ENCODE data around the gene OSBPL8. TPM values are rescaled to one million over a fixed set of nuclear protein-coding genes. Genes with fewer than 3 reads are reported as not detected.

The OSBPL8 gene
- total and polyA plus RNA-seq, 4 donors: 6.9 to 32.5 (median 22.9) TPM

DNA sequence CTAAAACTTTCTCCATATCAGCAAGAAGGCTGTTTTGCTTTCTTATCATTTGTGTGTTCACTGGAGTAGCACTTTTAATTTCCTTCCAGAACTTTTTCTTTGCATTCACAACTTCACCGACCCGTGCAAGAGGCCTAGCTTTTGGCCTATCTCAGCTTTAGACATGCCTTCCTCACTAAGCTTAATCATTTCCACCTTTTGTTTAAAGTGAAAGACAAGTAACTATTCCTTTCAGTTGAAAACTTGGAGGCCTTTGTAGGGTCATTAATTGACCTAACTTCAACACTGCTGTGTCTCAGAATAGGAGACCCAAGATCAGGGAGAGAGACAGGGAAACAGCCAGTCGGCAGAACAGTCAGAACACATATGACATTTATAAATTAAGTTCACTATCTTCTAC is 250.7 kb downstream of the OSBPL8 start (continued):
- TF ChIP-seq, protein P1, sequence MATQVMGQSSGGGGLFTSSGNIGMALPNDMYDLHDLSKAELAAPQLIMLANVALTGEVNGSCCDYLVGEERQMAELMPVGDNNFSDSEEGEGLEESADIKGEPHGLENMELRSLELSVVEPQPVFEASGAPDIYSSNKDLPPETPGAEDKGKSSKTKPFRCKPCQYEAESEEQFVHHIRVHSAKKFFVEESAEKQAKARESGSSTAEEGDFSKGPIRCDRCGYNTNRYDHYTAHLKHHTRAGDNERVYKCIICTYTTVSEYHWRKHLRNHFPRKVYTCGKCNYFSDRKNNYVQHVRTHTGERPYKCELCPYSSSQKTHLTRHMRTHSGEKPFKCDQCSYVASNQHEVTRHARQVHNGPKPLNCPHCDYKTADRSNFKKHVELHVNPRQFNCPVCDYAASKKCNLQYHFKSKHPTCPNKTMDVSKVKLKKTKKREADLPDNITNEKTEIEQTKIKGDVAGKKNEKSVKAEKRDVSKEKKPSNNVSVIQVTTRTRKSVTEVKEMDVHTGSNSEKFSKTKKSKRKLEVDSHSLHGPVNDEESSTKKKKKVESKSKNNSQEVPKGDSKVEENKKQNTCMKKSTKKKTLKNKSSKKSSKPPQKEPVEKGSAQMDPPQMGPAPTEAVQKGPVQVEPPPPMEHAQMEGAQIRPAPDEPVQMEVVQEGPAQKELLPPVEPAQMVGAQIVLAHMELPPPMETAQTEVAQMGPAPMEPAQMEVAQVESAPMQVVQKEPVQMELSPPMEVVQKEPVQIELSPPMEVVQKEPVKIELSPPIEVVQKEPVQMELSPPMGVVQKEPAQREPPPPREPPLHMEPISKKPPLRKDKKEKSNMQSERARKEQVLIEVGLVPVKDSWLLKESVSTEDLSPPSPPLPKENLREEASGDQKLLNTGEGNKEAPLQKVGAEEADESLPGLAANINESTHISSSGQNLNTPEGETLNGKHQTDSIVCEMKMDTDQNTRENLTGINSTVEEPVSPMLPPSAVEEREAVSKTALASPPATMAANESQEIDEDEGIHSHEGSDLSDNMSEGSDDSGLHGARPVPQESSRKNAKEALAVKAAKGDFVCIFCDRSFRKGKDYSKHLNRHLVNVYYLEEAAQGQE (IDR thresholded peaks at IDR 0.05): no peak
- TF ChIP-seq TAF1 (conservative IDR thresholded peaks at IDR 0.05): no peak

DNA sequence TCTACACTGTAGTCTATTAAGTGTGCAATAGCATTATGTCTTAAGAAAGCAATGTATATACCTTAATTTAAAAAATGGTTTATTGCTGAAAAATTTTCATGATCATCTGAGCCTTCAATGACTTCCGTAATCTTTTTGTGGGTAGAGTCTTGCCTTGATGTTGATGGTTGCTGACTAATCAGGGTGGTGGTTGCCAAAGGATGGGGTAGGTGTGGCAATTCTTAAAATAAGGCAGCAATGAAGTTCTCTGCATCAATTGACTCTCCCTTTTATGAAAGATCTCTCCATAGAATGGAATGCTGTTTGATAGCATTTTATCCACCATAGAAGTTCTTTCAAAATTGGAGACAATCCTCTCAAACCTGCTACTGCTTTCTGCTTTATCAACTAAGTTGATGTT is 252.5 kb downstream of the OSBPL8 start:
- Histone ChIP-seq H3K9me3 (ENCODE audit: control insufficient read depth in 4 of 4, low read length in 3 of 4) (no peaks in the 10 kb centered on the region), H3K9ac (ENCODE audit: low read depth in 1 of 2, low read length in 2 of 2) (no peak overlapping the region), H3K4me3 (ENCODE audit: low read depth in 1 of 3, low read length in 3 of 3) (no peak overlapping the region), H3K4me1 (ENCODE audit: control insufficient read depth in 4 of 4, insufficient read depth in 4 of 4, low read length in 3 of 4) (no peaks in the 10 kb centered on the region), H3K27me3 (ENCODE audit: control insufficient read depth in 4 of 4, insufficient read depth in 4 of 4, low read length in 3 of 4) (no peaks in the 10 kb centered on the region), H3K27ac (ENCODE audit: low read depth in 1 of 2, low read length in 2 of 2) (no peak overlapping the region), H3K36me3 (ENCODE audit: control insufficient read depth in 4 of 4, insufficient read depth in 3 of 4, low read depth in 1 of 4, low read length in 3 of 4) (no peaks in the 10 kb centered on the region)
- WGBS: 97% methylated on average over 1 of the region's 1 CpG
- TF ChIP-seq YY1 (IDR thresholded peaks at IDR 0.05): no peak
- TF ChIP-seq TAF1 (conservative IDR thresholded peaks at IDR 0.05): no peak
- TF ChIP-seq GABPA (IDR thresholded peaks at IDR 0.05 in 1 of 2, conservative IDR thresholded peaks at IDR 0.05 in 1 of 2): no peak
- TF ChIP-seq, protein P2, sequence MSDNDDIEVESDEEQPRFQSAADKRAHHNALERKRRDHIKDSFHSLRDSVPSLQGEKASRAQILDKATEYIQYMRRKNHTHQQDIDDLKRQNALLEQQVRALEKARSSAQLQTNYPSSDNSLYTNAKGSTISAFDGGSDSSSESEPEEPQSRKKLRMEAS (IDR thresholded peaks at IDR 0.05): no peak
- TF ChIP-seq, protein P1 (IDR thresholded peaks at IDR 0.05): no peak
- TF ChIP-seq HNF4A (conservative IDR thresholded peaks at IDR 0.05): no peak
- TF ChIP-seq FOXA2 (IDR thresholded peaks at IDR 0.05): no peak
- TF ChIP-seq RAD21 (IDR thresholded peaks at IDR 0.05): no peak
- no peak for TF ChIP-seq FOXA1 (IDR thresholded peaks at IDR 0.05)
- TF ChIP-seq RXRA (IDR thresholded peaks at IDR 0.05): no peak
- no peak for TF ChIP-seq SP1 (IDR thresholded peaks at IDR 0.05)
- TF ChIP-seq EGR1 (IDR thresholded peaks at IDR 0.05; ENCODE audit: low read depth in 2 of 2): no peak
- no peak for TF ChIP-seq HNF4G (IDR thresholded peaks at IDR 0.05)
- no peak for TF ChIP-seq JUND (IDR thresholded peaks at IDR 0.05)
- TF ChIP-seq, protein P3, sequence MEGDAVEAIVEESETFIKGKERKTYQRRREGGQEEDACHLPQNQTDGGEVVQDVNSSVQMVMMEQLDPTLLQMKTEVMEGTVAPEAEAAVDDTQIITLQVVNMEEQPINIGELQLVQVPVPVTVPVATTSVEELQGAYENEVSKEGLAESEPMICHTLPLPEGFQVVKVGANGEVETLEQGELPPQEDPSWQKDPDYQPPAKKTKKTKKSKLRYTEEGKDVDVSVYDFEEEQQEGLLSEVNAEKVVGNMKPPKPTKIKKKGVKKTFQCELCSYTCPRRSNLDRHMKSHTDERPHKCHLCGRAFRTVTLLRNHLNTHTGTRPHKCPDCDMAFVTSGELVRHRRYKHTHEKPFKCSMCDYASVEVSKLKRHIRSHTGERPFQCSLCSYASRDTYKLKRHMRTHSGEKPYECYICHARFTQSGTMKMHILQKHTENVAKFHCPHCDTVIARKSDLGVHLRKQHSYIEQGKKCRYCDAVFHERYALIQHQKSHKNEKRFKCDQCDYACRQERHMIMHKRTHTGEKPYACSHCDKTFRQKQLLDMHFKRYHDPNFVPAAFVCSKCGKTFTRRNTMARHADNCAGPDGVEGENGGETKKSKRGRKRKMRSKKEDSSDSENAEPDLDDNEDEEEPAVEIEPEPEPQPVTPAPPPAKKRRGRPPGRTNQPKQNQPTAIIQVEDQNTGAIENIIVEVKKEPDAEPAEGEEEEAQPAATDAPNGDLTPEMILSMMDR (IDR thresholded peaks at IDR 0.05; ENCODE audit: low read depth, low read length, missing input control): no peak
- TF ChIP-seq, protein P4, sequence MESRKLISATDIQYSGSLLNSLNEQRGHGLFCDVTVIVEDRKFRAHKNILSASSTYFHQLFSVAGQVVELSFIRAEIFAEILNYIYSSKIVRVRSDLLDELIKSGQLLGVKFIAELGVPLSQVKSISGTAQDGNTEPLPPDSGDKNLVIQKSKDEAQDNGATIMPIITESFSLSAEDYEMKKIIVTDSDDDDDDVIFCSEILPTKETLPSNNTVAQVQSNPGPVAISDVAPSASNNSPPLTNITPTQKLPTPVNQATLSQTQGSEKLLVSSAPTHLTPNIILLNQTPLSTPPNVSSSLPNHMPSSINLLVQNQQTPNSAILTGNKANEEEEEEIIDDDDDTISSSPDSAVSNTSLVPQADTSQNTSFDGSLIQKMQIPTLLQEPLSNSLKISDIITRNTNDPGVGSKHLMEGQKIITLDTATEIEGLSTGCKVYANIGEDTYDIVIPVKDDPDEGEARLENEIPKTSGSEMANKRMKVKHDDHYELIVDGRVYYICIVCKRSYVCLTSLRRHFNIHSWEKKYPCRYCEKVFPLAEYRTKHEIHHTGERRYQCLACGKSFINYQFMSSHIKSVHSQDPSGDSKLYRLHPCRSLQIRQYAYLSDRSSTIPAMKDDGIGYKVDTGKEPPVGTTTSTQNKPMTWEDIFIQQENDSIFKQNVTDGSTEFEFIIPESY (IDR thresholded peaks at IDR 0.05): no peak
- DNase-seq (ENCODE audit: low spot score): no peak

All from liver (tissue), 9 donors.